ENCODE results near the gene AOPEP.

The AOPEP gene

GRCh38 chr9:95090023-95090791 lies 363.7 kb downstream of the AOPEP start:
- DNase-seq = no peak

GRCh38 chr9:95090871-95091577 lies 364.5 kb downstream of the AOPEP start:
- no peak for DNase-seq

GRCh38 chr9:95091601-95092261 lies 365.2 kb downstream of the AOPEP start:
- DNase-seq = no peak

GRCh38 chr9:95092262-95093072 lies 366.0 kb downstream of the AOPEP start:
- no peak for DNase-seq

- no peak for DNase-seq
These were observed 367.1 kb downstream of the AOPEP start for GRCh38 chr9:95093586-95093985.

GRCh38 chr9:95094002-95094401 lies 367.5 kb downstream of the AOPEP start:
- DNase-seq = no peak

GRCh38 chr9:95095641-95096355 lies 369.3 kb downstream of the AOPEP start:
- no peak for DNase-seq

- no peak for DNase-seq
These were observed 369.9 kb downstream of the AOPEP start for GRCh38 chr9:95096381-95096780.

- DNase-seq = no peak
These were observed 370.3 kb downstream of the AOPEP start for GRCh38 chr9:95096807-95097206.

GRCh38 chr9:95097279-95097678 lies 370.8 kb downstream of the AOPEP start:
- DNase-seq = no peak

- no peak for DNase-seq
These were observed 372.0 kb downstream of the AOPEP start for GRCh38 chr9:95098391-95098921.

- DNase-seq = no peak
These were observed 373.0 kb downstream of the AOPEP start for GRCh38 chr9:95099321-95100070.

GRCh38 chr9:95100071-95100627 lies 373.6 kb downstream of the AOPEP start:
- DNase-seq = no peak

GRCh38 chr9:95101326-95101725 lies 374.8 kb downstream of the AOPEP start:
- DNase-seq = no peak

- peak; percentile 57 for DNase-seq
These were observed 375.5 kb downstream of the AOPEP start for GRCh38 chr9:95102001-95102433.

GRCh38 chr9:95102572-95102971 lies 376.1 kb downstream of the AOPEP start:
- no peak for DNase-seq

GRCh38 chr9:95103281-95103771 lies 376.8 kb downstream of the AOPEP start:
- DNase-seq = peak; percentile 8

- no peak for DNase-seq
These were observed 377.5 kb downstream of the AOPEP start for GRCh38 chr9:95103871-95104580.

- DNase-seq = no peak
These were observed 378.1 kb downstream of the AOPEP start for GRCh38 chr9:95104581-95104960.

- DNase-seq = no peak
These were observed 378.5 kb downstream of the AOPEP start for GRCh38 chr9:95104980-95105379.
